CD4-positive, CD25-positive, alpha-beta regulatory T cell (primary cell): ENCODE data around the gene NPTX1. TPM values are rescaled to one million over a fixed set of nuclear protein-coding genes. Genes with fewer than 3 reads are reported as not detected.

Experiments used
- ATAC-seq, 2 donors: fragments of 150-1000 bp; cut with Tn5 transposase; one replicate each; pipeline ENCODE4 v1.10.0; 2021; ENCODE audit warnings: low read depth in 2 of 2, moderate number of reproducible peaks in 2 of 2, moderate library complexity in 1 of 2
- DNase-seq, 3 donors: peaks; one replicate each; pipeline versions ENCODE4 v3.0.0 to v3.0.0-alpha.2; 2012 to 2022; ENCODE audit warnings: mixed read lengths in 1 of 3
- H3K27ac ChIP-seq: one replicate; pipeline ENCODE4 v1.7.0; 2013; ENCODE audit warnings: mild to moderate bottlenecking, low read length; ENCODE audit not compliant: insufficient read depth, poor library complexity, severe bottlenecking
- H3K27me3 ChIP-seq: one replicate; pipeline ENCODE4 v1.7.0; 2013; ENCODE audit warnings: low read length; ENCODE audit not compliant: control insufficient read depth, insufficient read depth
- H3K36me3 ChIP-seq: one replicate; pipeline ENCODE4 v1.7.0; 2013; ENCODE audit warnings: mild to moderate bottlenecking, low read length, moderate library complexity; ENCODE audit not compliant: control insufficient read depth, insufficient read depth
- H3K4me1 ChIP-seq: 2 replicates; pipeline ENCODE4 v1.7.0; 2013; ENCODE audit warnings: mild to moderate bottlenecking, low read length; ENCODE audit not compliant: insufficient read depth, control insufficient read depth, poor library complexity, severe bottlenecking
- H3K4me3 ChIP-seq: one replicate; pipeline ENCODE4 v1.7.0; 2013; ENCODE audit warnings: low read depth, mild to moderate bottlenecking, low read length, moderate library complexity
- H3K9me3 ChIP-seq, 2 experiments: 1 replicate in 1 of 2; 2 replicates in 1 of 2; pipeline ENCODE4 v1.7.0; 2013; ENCODE audit warnings: low read length in 2 of 2, mild to moderate bottlenecking in 1 of 2, moderate library complexity in 1 of 2; ENCODE audit not compliant: control insufficient read depth in 2 of 2
- H3K27ac Mint-ChIP-seq, 3 donors: one replicate each; pipeline ENCODE4 v1.8.0; 2020 to 2022; ENCODE audit warnings: mild to moderate bottlenecking in 3 of 3, mixed read lengths in 3 of 3, moderate library complexity in 2 of 3
- H3K27me3 Mint-ChIP-seq: one replicate; pipeline ENCODE4 v1.8.0; 2022; ENCODE audit warnings: mild to moderate bottlenecking, mixed read lengths
- H3K36me3 Mint-ChIP-seq: one replicate; pipeline ENCODE4 v1.8.0; 2020; ENCODE audit warnings: mixed read lengths
- H3K4me1 Mint-ChIP-seq, 4 donors: one replicate each; pipeline ENCODE4 v1.8.0; 2020 to 2022; ENCODE audit warnings: mixed read lengths in 4 of 4, mild to moderate bottlenecking in 1 of 4
- H3K4me3 Mint-ChIP-seq, 4 donors: one replicate each; pipeline ENCODE4 v1.8.0; 2020 to 2022; ENCODE audit warnings: mild to moderate bottlenecking in 4 of 4, mixed read lengths in 4 of 4, moderate library complexity in 3 of 4
- H3K9me3 Mint-ChIP-seq, 7 donors: one replicate each; pipeline ENCODE4 v1.8.0; 2020 to 2022; ENCODE audit warnings: mixed read lengths in 7 of 7, mild to moderate bottlenecking in 3 of 7, moderate library complexity in 2 of 7
- polyA plus RNA-seq, 4 donors: library from polyadenylated mRNA; unstranded; fragments of 300-500 nt; fragmentation: Illumina TruSeq; gene quantifications; one replicate each; pipeline ENCODE4 v1.2.3, GENCODE V29; 2021
- total RNA-seq: library from RNA; stranded (reverse); gene quantifications from one replicate; pipeline ENCODE4 v1.2.3, GENCODE V29; 2022

Gene NPTX1
- total and polyA plus RNA-seq, 5 donors from 2014 or later = 0.07 to 0.22 TPM; not detected in 3

DNA sequence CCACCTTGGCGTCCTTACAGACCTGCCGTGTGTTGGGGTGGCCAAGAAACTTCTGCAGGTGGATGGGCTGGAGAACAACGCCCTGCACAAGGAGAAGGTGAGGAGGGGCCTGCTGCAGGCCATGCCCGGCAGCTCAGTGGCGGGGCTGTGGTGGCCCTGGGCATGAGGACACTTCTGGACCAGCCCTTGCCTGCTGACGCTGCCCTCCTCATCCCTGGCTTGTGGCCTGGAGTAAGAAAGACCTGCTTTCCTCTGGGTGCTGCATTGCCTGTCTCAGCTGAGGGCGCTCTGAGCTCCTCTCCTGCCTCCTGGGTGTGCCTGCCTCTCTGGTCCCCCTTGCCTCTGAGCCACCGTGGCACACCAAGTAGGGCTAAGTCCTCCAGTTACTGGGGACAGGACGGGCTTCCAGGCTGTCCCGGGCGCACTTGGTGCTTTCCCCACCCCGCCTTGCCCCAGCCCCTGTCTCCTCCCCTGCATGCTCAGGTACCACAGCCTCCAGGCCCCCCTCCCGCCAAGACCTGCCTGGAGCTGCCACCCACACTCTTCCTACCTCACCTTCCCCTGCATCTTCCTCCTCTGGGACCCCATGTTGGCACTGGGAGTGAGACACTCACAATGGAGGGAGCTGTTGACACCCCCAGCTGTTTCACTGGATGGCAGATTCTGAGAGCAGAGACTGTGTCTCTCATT, 52.7 kb downstream of the NPTX1 start:
- DNase-seq = no peak
- no peak for ATAC-seq
- Histone ChIP-seq H3K27me3 (no peaks in the 10 kb centered on the region), H3K4me1 (peaks cover 14% of the 10 kb centered on the region), H3K4me3 (no peak overlapping the region), H3K36me3 (no peaks in the 10 kb centered on the region), H3K9me3 (no peaks in the 10 kb centered on the region), H3K27ac (no peak overlapping the region)
- H3K4me1 Mint-ChIP-seq = peaks cover 0 to 6% (median 2%) of the 10 kb centered on the region in 4 donors
- peak overlapping the region in 1 of 3 donors; percentile 84 for H3K27ac Mint-ChIP-seq
- H3K4me3 Mint-ChIP-seq = no peak overlapping the region
- H3K9me3 Mint-ChIP-seq = no peaks in the 10 kb centered on the region
- H3K36me3 Mint-ChIP-seq = no peaks in the 10 kb centered on the region
- H3K27me3 Mint-ChIP-seq = no peaks in the 10 kb centered on the region

DNA sequence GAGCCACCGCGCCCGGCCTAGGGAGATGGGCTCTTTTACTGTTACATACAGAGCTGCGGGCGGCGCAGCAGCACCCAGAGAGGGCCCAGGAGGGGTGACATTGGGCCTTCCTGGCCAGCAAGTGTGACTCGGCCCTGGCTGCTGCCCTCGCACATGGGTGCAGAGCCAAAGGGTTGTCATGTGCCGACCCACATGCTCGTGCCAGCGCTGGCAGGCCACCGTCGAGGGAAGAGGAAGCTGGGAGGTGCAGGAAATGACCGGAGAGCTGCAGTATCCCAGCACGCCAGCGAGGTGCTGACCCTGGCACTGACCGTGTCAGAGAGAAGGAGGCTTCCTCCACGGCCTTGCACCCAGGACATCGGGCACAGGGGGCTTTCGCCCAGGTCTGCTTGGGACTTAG, 53.4 kb downstream of the NPTX1 start:
- no peaks in the 10 kb centered on the region for H3K36me3 Mint-ChIP-seq
- Histone ChIP-seq H3K27me3 (no peaks in the 10 kb centered on the region), H3K27ac (no peak overlapping the region), H3K4me3 (no peak overlapping the region), H3K9me3 (no peaks in the 10 kb centered on the region), H3K36me3 (peaks cover 5% of the 10 kb centered on the region), H3K4me1 (peaks cover 14% of the 10 kb centered on the region)
- H3K4me1 Mint-ChIP-seq = peaks cover 0 to 10% (median 3%) of the 10 kb centered on the region in 4 donors
- no peak overlapping the region for H3K4me3 Mint-ChIP-seq
- no peak overlapping the region for H3K27ac Mint-ChIP-seq
- no peak for DNase-seq
- H3K9me3 Mint-ChIP-seq = no peaks in the 10 kb centered on the region
- no peaks in the 10 kb centered on the region for H3K27me3 Mint-ChIP-seq
- ATAC-seq = no peak

DNA sequence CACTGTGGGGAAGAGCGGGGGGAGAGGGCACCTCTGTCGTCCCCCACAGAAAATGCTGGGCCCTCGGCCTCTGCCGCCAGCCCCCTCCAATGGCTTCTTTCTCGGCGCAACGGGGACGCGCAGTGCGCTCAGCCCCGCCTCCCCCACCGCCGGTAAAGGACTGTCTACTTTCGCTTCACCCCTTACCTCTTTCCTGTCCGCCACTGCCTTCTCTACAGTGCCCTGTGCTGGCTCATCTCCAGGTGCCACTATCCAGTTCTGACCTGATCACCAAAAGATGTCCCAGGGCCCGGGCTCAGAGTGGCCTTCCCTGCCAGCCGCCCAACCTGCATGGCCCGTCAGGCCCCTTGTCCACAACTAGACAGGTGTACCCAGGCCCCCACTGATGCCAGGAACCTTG, 54.1 kb downstream of the NPTX1 start:
- DNase-seq = no peak
- Histone ChIP-seq H3K9me3 (no peaks in the 10 kb centered on the region), H3K27me3 (no peaks in the 10 kb centered on the region), H3K4me3 (no peak overlapping the region), H3K4me1 (peaks cover 14% of the 10 kb centered on the region), H3K36me3 (peaks cover 6% of the 10 kb centered on the region), H3K27ac (no peak overlapping the region)
- no peak overlapping the region for H3K27ac Mint-ChIP-seq
- ATAC-seq = no peak
- H3K27me3 Mint-ChIP-seq = peaks cover 4% of the 10 kb centered on the region
- no peaks in the 10 kb centered on the region for H3K9me3 Mint-ChIP-seq
- H3K36me3 Mint-ChIP-seq = no peaks in the 10 kb centered on the region
- H3K4me1 Mint-ChIP-seq = peaks cover 0 to 12% (median 5%) of the 10 kb centered on the region in 4 donors
- no peak overlapping the region for H3K4me3 Mint-ChIP-seq

DNA sequence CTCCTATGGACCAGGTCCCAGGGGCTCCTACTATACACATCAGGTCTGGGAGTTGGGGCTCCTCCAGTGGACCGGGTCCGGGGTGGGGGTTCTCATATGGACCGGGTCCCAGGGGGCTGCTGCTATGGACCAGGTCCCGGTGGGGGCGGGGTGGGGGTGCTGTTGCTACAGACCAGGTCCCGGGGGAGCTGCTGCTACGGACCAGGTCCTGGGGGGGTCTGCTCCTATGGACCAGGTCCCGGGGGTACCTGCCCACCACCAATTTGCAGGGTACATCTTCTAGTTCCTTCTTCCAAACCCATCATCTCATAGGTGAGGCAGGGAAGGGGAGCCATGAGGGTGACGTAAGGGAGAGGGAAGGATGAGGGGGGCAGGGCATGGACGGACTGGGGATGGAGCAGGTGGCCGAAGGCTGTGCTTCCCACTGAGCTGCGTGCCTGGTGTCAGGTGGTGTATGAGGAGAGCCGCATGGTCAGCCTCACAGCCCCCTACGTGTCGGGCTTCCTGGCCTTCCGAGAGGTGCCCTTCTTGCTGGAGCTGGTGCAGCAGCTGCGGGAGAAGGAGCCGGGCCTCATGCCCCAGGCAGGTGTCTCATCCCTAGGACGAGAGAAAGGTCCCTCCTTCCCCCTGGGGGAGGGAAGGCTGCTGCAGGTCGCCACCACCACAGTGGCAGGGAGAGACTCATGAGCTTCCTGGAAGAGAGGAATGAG, 54.9 kb downstream of the NPTX1 start:
- DNase-seq = no peak
- H3K36me3 Mint-ChIP-seq = no peaks in the 10 kb centered on the region
- peak overlapping the region in 1 of 3 donors; percentile 85 for H3K27ac Mint-ChIP-seq
- no peak overlapping the region for H3K27ac ChIP-seq
- H3K4me1 Mint-ChIP-seq = peaks cover 0 to 12% (median 9%) of the 10 kb centered on the region in 4 donors
- ATAC-seq = no peak
- H3K9me3 Mint-ChIP-seq = peaks cover 0 to 1% (median 0%) of the 10 kb centered on the region in 7 donors
- peaks cover 6% of the 10 kb centered on the region for H3K36me3 ChIP-seq
- no peak overlapping the region for H3K4me3 Mint-ChIP-seq
- H3K4me3 ChIP-seq = no peak overlapping the region
- no peaks in the 10 kb centered on the region for H3K9me3 ChIP-seq
- peaks cover 7% of the 10 kb centered on the region for H3K4me1 ChIP-seq
- H3K27me3 ChIP-seq = no peaks in the 10 kb centered on the region
- peaks cover 4% of the 10 kb centered on the region for H3K27me3 Mint-ChIP-seq

DNA sequence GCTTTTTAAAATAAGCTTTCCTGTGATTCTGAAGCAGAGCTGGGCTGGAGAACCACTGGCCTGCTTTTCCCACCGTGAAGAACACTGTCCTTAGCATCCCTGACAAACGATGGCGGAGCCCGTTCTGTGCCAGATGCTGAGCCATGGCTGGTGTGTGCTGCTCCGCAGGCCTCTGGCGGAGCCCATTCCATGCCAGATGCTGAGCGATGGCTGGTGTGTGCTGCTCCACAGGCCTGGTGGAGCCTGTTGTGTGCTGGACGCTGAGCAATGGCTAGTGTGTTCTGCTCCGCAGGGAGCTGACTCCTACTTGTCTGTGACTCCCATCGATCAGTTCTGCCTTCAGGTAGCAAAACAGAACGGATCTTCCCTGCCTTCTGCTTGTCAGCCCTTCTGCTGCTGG, 57.2 kb downstream of the NPTX1 start:
- Histone ChIP-seq H3K27me3 (no peaks in the 10 kb centered on the region), H3K36me3 (peaks cover 6% of the 10 kb centered on the region), H3K4me3 (no peak overlapping the region), H3K27ac (no peak overlapping the region), H3K9me3 (no peaks in the 10 kb centered on the region), H3K4me1 (peaks cover 20% of the 10 kb centered on the region)
- Mint-ChIP-seq H3K4me1 (peaks cover under 1 to 32% (median 15%) of the 10 kb centered on the region in 4 donors), H3K4me3 (peak overlapping the region in 1 of 4 donors; percentile 49), H3K27me3 (peaks cover 11% of the 10 kb centered on the region), H3K36me3 (no peaks in the 10 kb centered on the region), H3K9me3 (peaks cover 0 to 1% (median 0%) of the 10 kb centered on the region in 7 donors), H3K27ac (peak overlapping the region in 1 of 3 donors; percentile 32)
- ATAC-seq (no peak), DNase-seq (no peak)

DNA sequence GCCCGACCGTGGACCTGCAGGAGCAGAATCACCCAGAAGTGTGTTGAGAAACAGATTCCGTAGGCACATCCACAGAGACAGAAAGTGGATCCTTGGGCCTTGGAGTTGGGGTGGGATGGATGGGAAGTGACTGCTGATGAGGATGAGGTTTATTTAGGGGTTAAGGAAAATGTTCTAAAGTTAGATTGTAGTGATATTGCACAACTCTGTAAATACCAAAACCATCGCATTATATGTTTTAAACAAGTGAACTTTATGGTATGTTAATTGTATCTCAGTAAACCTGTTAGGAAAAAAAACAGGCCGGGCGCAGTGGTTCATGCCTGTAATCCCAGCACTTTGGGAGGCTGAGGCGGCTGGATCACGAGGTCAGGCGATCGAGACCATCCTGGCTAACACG, 57.8 kb downstream of the NPTX1 start:
- no peak overlapping the region for H3K4me3 ChIP-seq
- DNase-seq (no peak), ATAC-seq (no peak)
- H3K4me3 Mint-ChIP-seq = peak overlapping the region in 1 of 4 donors; percentile 77
- H3K36me3 ChIP-seq = peaks cover 6% of the 10 kb centered on the region
- no peak overlapping the region for H3K27ac ChIP-seq
- H3K4me1 Mint-ChIP-seq = peaks cover 4 to 35% (median 17%) of the 10 kb centered on the region in 4 donors
- peaks cover 2% of the 10 kb centered on the region for H3K27me3 ChIP-seq
- H3K9me3 Mint-ChIP-seq = peaks cover 0 to 1% (median 0%) of the 10 kb centered on the region in 7 donors
- H3K4me1 ChIP-seq = peaks cover 21% of the 10 kb centered on the region
- H3K27me3 Mint-ChIP-seq = peaks cover 18% of the 10 kb centered on the region
- H3K36me3 Mint-ChIP-seq = no peaks in the 10 kb centered on the region
- no peak overlapping the region for H3K27ac Mint-ChIP-seq
- no peaks in the 10 kb centered on the region for H3K9me3 ChIP-seq
